Ishikawa (cell line): ENCODE measurements around the gene OR2T8.

ENCODE experiments used
- EP300 ChIP-seq: IDR thresholded peaks from 2 replicates; pipeline ENCODE4 v1.6.1; 2012; ENCODE audit warnings: borderline replicate concordance
- RAD21 ChIP-seq: IDR thresholded peaks from 2 replicates; pipeline ENCODE4 v1.6.1; 2012; ENCODE audit warnings: low read depth
- REST ChIP-seq: IDR thresholded peaks from 2 replicates; pipeline ENCODE4 v1.6.1; 2012; ENCODE audit warnings: low read depth, mild to moderate bottlenecking
- TAF1 ChIP-seq: IDR thresholded peaks from 2 replicates; pipeline ENCODE4 v1.6.1; 2012; ENCODE audit warnings: low read depth, mild to moderate bottlenecking
- TCF12 ChIP-seq: IDR thresholded peaks from 2 replicates; pipeline ENCODE4 v1.6.1; 2012; ENCODE audit warnings: low read depth
- USF1 ChIP-seq: IDR thresholded peaks from 2 replicates; pipeline ENCODE4 v1.6.1; 2012
- YY1 ChIP-seq: IDR thresholded peaks from 2 replicates; pipeline ENCODE4 v1.6.1; 2012; ENCODE audit warnings: low read depth

- TF ChIP-seq REST, result no peak
- TF ChIP-seq RAD21, result no peak
- TF ChIP-seq TAF1, result no peak
- no peak for TF ChIP-seq EP300
- TF ChIP-seq YY1, result no peak
- no peak for TF ChIP-seq USF1
- no peak for TF ChIP-seq TCF12
Observed at GRCh38 chr1:247905910-247906503, 14.0 kb upstream of the OR2T8 start.
